ENCODE data around the gene GEMIN7. TPM values are rescaled to one million over a fixed set of nuclear protein-coding genes. Genes with fewer than 3 reads are reported as not detected.
A peak's percentile ranks its signal among the peaks of the same experiment; 100 is the strongest.

Gene GEMIN7
- total RNA-seq, 1 donor from 2014 or later, result 46.0 TPM

GRCh38 chr19:45058622-45059159, 20.4 kb upstream of the GEMIN7 start:
- DNase-seq (ENCODE audit: low read depth), result no peak
- no peaks in the 10 kb centered on the region for H3K9me3 ChIP-seq (ENCODE audit: insufficient read depth, low read depth, low read length)
- no peak for FAIRE-seq
- H3K9me3 Mint-ChIP-seq (ENCODE audit: unreplicated experiment), result no peaks in the 10 kb centered on the region
- no peak overlapping the region for H3K27ac ChIP-seq (ENCODE audit: low read depth, low read length)
- H3K27me3 Mint-ChIP-seq (ENCODE audit: low read depth, unreplicated experiment), result no peaks in the 10 kb centered on the region
- peaks cover 3% of the 10 kb centered on the region for H3K79me2 ChIP-seq (ENCODE audit: insufficient read depth, low read length)
- no peaks in the 10 kb centered on the region for H3K27me3 ChIP-seq (ENCODE audit: insufficient read depth, low read length)
- no peak overlapping the region for H2AFZ ChIP-seq (ENCODE audit: low read depth, low read length)
- peaks cover 66% of the 10 kb centered on the region for H4K20me1 ChIP-seq (ENCODE audit: insufficient read depth, low read length)
- H3K36me3 ChIP-seq (ENCODE audit: insufficient read depth, low read length), result peaks cover 33% of the 10 kb centered on the region
- no peak overlapping the region for H3K27ac Mint-ChIP-seq (ENCODE audit: unreplicated experiment)
- H3K9ac ChIP-seq (ENCODE audit: low read length), result no peak overlapping the region
- no peak overlapping the region for H3K4me3 ChIP-seq (ENCODE audit: insufficient read depth, low read depth, low read length)
- H3K4me2 ChIP-seq (ENCODE audit: low read length), result no peak overlapping the region
- no peaks in the 10 kb centered on the region for H3K4me1 Mint-ChIP-seq (ENCODE audit: low read depth, unreplicated experiment)
- no peak overlapping the region for H3K4me3 Mint-ChIP-seq (ENCODE audit: unreplicated experiment)
- peaks cover 4% of the 10 kb centered on the region for H3K4me1 ChIP-seq (ENCODE audit: insufficient read depth, low read length)
- no peak for TF ChIP-seq EZH2 (IDR thresholded peaks at IDR 0.05; ENCODE audit: insufficient read depth, low read length)
- no peak for TF ChIP-seq CTCF (IDR thresholded peaks at IDR 0.05; ENCODE audit: insufficient read depth, low read depth, low read length)
- peaks cover 16% of the 10 kb centered on the region for H3K36me3 Mint-ChIP-seq (ENCODE audit: low read depth, unreplicated experiment)

- TF ChIP-seq EZH2 (IDR thresholded peaks at IDR 0.05; ENCODE audit: insufficient read depth, low read length), result no peak
- peak; percentile 83 for TF ChIP-seq CTCF (IDR thresholded peaks at IDR 0.05; ENCODE audit: insufficient read depth, low read depth, low read length)
- no peak overlapping the region for H2AFZ ChIP-seq (ENCODE audit: low read depth, low read length)
- peaks cover 60% of the 10 kb centered on the region for H4K20me1 ChIP-seq (ENCODE audit: insufficient read depth, low read length)
- no peak overlapping the region for H3K4me3 ChIP-seq (ENCODE audit: insufficient read depth, low read depth, low read length)
- no peaks in the 10 kb centered on the region for H3K27me3 Mint-ChIP-seq (ENCODE audit: low read depth, unreplicated experiment)
- no peaks in the 10 kb centered on the region for H3K9me3 Mint-ChIP-seq (ENCODE audit: unreplicated experiment)
- no peak for FAIRE-seq
- peak; percentile 41 for DNase-seq (ENCODE audit: low read depth)
- H3K4me3 Mint-ChIP-seq (ENCODE audit: unreplicated experiment), result no peak overlapping the region
- no peak overlapping the region for H3K27ac Mint-ChIP-seq (ENCODE audit: unreplicated experiment)
- no peak overlapping the region for H3K27ac ChIP-seq (ENCODE audit: low read depth, low read length)
- no peaks in the 10 kb centered on the region for H3K9me3 ChIP-seq (ENCODE audit: insufficient read depth, low read depth, low read length)
- peaks cover 31% of the 10 kb centered on the region for H3K36me3 ChIP-seq (ENCODE audit: insufficient read depth, low read length)
- no peak overlapping the region for H3K9ac ChIP-seq (ENCODE audit: low read length)
- H3K4me1 Mint-ChIP-seq (ENCODE audit: low read depth, unreplicated experiment), result no peaks in the 10 kb centered on the region
- peaks cover 14% of the 10 kb centered on the region for H3K36me3 Mint-ChIP-seq (ENCODE audit: low read depth, unreplicated experiment)
- H3K4me2 ChIP-seq (ENCODE audit: low read length), result no peak overlapping the region
- H3K79me2 ChIP-seq (ENCODE audit: insufficient read depth, low read length), result no peaks in the 10 kb centered on the region
- H3K27me3 ChIP-seq (ENCODE audit: insufficient read depth, low read length), result no peaks in the 10 kb centered on the region
- H3K4me1 ChIP-seq (ENCODE audit: insufficient read depth, low read length), result peaks cover 4% of the 10 kb centered on the region
Observed at GRCh38 chr19:45059258-45059965, 19.6 kb upstream of the GEMIN7 start.

- no peaks in the 10 kb centered on the region for H3K9me3 Mint-ChIP-seq (ENCODE audit: unreplicated experiment)
- no peaks in the 10 kb centered on the region for H3K27me3 Mint-ChIP-seq (ENCODE audit: low read depth, unreplicated experiment)
- Histone ChIP-seq H3K4me2 (ENCODE audit: low read length) (no peak overlapping the region), H3K79me2 (ENCODE audit: insufficient read depth, low read length) (peaks cover 12% of the 10 kb centered on the region), H3K4me3 (ENCODE audit: insufficient read depth, low read depth, low read length) (no peak overlapping the region), H3K27me3 (ENCODE audit: insufficient read depth, low read length) (no peaks in the 10 kb centered on the region), H3K27ac (ENCODE audit: low read depth, low read length) (no peak overlapping the region), H3K4me1 (ENCODE audit: insufficient read depth, low read length) (peaks cover 4% of the 10 kb centered on the region), H3K36me3 (ENCODE audit: insufficient read depth, low read length) (peaks cover 30% of the 10 kb centered on the region), H4K20me1 (ENCODE audit: insufficient read depth, low read length) (peaks cover 48% of the 10 kb centered on the region), H3K9me3 (ENCODE audit: insufficient read depth, low read depth, low read length) (no peaks in the 10 kb centered on the region), H2AFZ (ENCODE audit: low read depth, low read length) (no peak overlapping the region), H3K9ac (ENCODE audit: low read length) (no peak overlapping the region)
- TF ChIP-seq CTCF (IDR thresholded peaks at IDR 0.05; ENCODE audit: insufficient read depth, low read depth, low read length), result no peak
- no peak overlapping the region for H3K27ac Mint-ChIP-seq (ENCODE audit: unreplicated experiment)
- no peak overlapping the region for H3K4me3 Mint-ChIP-seq (ENCODE audit: unreplicated experiment)
- no peak for DNase-seq (ENCODE audit: low read depth)
- H3K4me1 Mint-ChIP-seq (ENCODE audit: low read depth, unreplicated experiment), result no peaks in the 10 kb centered on the region
- peaks cover 12% of the 10 kb centered on the region for H3K36me3 Mint-ChIP-seq (ENCODE audit: low read depth, unreplicated experiment)
- FAIRE-seq, result no peak
Observed at GRCh38 chr19:45061965-45062364, 17.1 kb upstream of the GEMIN7 start.

All from astrocyte (in vitro differentiated cells and primary cell).